Activated CD4-positive, CD25-positive, alpha-beta regulatory T cell treated with anti-CD3 and anti-CD28 coated beads, Interleukin-2, amount 50 U/mL, for 72 hours (primary cell): Measurements from ENCODE around the gene SPATA31E1.
"Not testable (repeated sequence)": the region's sequence is repeated elsewhere in the genome, so short reads cannot be mapped to it uniquely, and the experiment has no call there.

Experiments
- DNase-seq: peaks from one replicate; pipeline ENCODE4 v3.0.0; 2021

Gene SPATA31E1

DNA sequence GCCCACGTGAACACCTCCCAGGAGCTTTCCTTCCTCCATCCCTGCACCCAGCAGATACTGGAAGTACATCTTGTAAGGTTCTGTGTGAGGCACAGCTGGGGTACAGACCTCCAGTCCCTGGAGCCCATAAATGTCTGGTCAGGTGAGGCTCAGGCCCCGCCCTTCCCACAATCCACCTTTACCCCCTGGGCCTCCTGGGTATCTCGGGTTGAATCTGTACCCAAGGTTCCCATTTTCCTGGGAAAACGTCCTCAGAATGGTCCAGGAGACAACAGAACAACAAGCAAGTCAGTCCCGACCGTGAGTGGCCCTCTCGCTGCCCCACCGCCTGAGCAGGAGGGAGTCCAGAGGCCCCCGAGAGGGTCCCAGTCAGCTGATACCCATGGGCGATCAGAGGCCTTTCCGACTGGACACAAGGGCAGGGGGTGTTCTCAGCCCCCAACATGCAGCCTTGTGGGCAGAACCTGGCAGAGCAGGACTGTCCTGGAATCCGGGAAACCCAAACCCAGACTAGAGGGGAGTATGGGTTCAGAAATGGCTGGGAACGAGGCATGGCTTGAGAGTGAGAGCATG lies 4.3 kb downstream of the SPATA31E1 start:
- no peak for DNase-seq

DNA sequence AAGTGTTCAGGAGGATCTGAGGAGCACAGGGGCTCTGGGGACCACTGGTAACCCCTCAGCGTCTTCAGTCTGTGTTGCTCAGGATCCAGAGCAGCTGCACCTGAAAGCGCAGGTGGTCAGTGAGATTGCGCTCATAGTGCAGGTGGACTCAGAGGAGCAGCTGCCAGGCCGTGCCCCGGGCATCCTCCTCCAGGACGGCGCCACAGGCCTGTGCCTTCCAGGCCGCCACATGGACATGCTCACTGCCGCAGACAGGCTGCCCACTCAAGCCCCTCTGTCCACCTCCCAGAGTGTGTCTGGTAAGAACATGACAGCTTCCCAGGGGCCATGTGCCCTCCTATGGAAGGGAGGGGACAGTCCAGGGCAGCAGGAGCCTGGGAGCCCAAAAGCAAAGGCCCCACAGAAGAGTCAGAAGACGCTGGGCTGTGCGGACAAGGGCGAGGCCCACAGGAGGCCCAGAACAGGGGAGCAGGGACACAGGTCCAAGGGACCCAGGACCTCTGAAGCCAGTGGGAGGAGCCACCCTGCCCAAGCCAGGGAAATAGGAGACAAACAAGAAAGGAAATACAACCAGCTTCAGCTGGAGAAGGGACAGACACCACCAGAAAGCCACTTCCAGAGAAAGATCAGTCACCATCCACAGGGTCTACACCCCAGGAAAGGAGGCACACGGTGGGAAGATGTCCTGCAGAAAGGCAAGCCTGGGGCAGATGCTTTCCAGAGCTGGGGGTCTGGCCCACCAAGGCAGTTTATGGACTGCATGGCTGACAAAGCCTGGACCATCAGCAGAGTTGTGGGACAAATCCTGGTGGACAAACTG lies 5.2 kb downstream of the SPATA31E1 start:
- no peak for DNase-seq

DNA sequence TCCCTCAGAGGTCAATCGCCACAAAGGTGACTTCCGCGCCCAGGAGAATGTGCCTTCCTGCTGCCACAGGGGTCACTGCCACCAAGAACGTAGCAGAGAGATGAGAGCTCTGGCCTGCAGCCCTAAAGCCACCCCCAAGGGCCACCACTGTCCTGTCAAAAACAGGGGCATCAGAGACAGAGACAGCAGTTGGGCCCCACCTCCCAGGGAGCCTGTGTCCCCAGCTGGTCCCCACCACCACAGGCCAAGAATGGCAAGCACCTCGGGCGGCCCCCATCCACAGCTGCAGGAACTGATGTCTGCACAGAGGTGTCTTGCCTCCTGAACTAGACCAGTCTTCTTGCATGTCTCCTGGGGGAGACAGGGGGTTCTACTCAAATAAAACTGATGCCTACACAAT lies 5.8 kb downstream of the SPATA31E1 start:
- DNase-seq = no peak

DNA sequence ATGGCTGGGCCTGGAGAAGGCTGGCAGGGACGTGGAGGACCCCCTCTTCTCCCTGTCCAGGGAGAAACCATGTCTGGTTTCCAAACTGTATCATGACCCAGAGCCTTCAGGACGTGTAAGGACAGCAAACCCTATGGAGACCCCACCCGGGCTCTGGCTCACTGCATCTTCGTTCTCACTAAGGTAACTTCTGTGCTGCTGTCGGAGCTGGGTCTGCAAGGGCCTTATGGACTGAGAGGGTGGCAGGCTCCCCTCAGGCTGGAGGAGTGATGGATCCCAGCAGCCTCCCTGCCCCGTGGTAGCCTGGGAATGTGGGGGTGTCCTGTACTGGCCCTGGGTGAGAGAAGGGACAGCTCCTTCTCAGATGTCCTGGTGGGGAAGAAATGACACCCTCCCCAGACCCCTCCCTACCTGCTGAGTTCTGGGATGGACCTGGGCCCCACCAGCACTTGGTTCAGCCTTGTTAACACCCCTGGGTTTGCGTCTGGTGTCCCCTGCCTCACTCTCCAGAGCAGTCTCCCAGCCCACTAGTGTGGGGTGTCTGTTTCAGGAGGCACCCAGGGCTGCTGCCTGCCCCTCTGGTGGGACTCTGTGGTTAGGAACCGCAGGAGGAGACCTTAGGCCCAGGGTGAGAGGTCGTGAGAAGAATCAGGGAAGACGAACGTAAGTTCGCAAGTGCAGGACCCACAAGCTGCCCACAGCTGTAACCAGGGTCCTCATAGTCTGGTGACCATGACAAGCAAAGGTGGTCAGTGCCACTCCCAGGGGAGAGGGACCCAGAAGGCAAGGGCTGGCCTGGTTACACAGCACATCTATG lies 6.6 kb downstream of the SPATA31E1 start:
- DNase-seq = no peak

DNA sequence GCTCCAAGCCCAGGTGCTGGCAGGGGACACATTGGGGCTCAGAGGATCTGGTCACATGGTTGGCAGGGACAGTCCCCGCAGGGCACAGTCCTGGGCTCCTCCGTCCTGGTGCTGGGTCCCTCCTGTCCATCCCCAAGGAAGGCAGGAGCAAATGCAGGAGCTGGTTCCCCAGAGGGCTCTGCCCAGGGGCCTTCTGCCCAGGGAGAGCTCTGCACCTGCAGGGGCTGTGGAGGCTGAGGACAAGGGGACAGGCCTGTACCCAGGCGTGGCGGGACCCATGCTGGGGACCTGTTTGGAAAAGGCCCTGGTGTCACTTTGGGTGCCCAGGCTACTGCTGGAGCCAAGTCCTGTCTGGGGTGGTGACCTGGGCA lies 7.2 kb downstream of the SPATA31E1 start:
- no peak for DNase-seq

DNA sequence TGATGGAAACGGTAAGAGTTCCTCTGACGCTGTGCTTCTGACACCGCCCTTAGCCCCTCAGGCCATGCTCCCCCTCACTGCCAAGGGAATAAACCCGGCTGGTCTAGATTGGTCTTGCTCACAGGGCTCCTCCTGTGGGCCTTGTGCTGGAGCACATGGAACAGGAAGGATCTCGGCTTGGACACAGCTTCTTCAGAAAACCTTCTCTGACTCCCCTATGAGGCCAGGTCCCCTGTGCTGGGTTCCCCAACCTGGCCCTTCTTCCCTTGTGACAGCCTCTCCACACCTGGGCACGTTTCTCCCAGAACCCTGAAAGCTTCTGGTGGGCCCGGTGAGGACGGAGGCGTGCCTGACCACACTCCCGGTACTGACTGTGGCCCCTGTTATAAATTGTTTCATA lies 8.2 kb downstream of the SPATA31E1 start:
- no peak for DNase-seq

DNA sequence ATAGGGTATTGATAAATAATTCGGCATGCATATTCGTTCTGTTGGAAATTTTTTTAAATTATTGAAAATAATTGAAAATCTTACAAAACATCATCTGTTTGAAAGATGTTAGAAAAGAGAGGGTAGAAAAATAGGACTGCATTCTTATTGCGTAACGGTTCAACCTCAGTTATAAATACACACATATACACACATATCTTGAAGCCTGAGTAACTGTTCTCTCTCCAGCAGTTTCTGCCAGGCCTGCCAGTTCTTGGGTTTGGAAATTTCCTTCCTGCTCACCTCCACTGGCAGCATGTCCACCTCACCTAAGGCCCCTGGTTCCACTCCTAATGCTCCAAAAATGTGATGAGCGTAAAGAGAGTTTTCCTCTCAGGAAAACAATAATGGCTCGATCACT lies 9.1 kb downstream of the SPATA31E1 start:
- no peak for DNase-seq

DNA sequence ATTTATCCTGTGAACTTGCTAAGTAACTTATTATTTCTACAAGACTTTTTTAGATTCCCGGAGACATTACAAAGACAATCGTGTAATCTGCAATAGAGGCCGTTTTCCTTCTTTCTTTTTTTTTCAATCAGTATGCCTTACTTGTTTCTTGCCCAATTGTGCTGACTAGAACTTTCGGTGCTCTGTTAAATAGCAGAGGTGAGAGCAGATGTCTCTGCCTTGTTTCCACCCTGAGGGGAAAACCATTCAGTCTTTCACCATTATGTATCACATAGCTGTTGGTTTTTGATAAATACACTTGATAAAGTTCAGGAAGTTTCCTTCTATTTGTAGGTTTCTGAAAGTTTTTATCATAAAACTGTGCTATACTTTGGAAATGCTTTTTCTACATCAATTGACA lies 10.3 kb downstream of the SPATA31E1 start:
- DNase-seq = no peak

DNA sequence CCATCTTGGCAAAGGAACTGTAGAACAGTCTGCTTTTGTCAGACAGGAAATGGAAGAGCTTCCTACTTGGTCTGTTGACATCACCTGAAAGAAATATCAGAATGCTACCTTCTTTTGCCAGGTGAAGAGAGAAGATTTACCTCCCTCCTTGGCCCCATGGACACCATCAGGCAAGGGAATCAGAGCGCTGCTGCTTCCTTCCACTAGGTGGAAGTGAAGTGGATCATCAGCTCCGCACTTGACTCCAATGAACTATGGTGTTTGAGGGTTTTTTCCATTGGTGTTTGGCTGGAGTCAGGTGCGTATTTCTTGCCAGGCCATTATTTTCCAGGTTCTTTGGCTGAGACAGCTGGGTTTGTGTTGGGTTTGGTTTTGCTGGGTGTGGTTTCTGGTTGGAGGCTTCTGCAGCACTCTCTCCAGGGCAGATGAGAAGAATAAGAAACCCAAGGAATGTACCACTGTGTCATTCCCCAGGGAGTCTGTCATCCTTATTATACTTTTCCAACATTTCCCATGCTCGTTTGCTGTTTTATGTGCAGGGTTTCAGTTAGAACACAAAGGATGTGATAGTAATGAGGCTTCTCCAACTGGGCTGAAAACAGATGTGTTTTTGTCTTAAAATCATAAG lies 12.4 kb downstream of the SPATA31E1 start:
- DNase-seq = no peak

DNA sequence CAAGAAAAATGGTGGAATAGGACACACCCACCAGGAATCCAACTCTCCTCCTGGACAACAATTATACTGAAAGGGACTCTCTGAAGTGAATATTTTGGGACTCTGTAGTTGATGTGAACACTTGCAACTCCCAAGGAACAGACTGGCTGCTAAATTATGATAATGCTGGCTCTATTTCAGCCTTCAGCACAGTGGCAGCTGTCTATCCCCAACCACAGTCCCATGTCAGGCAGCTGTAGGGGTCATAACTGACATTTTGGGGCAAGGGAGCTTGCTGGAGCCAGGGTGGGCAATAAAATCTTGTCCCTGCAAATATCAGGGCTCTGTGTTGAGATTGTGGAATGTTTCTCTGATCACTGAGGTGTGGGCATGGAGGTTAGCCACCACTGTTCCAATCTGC lies 14.2 kb downstream of the SPATA31E1 start:
- no peak for DNase-seq

DNA sequence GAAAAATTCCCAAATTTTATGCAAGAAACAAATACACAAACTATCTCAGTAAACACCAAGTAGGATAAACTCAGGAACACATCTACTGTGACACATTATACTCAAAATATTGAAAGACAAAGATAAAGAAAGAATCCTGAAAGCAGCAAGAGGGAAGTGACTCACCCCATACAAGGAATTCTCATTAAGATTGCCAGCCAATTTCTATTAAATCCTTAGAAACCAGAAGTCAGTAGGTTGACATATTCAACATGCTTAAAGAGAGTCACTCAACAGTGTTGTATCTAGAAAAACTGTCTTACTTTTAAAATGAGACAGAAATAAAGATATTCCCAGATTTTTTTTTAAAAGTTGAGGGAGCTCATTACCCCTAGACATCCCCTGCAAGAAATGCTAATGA lies 15.5 kb downstream of the SPATA31E1 start:
- no peak for DNase-seq

DNA sequence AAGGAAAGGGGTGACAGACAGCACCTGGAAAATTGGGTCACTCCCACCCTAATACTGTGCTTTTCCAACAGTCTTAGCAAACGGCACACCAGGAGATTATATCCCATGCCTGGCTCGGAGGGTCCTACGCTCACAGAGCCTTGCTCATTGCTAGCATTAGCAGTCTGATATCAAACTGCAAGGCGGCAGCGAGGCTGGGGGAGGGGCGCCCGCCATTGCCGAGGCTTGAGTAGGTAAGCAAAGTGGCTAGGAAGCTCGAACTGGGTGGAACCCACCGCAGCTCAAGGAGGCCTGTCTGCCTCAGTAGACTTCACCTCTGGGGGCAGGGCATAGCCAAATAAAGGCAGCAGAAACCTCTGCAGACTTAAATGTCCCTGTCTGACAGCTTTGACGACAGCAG lies 19.7 kb downstream of the SPATA31E1 start:
- not testable (repeated sequence) for DNase-seq

DNA sequence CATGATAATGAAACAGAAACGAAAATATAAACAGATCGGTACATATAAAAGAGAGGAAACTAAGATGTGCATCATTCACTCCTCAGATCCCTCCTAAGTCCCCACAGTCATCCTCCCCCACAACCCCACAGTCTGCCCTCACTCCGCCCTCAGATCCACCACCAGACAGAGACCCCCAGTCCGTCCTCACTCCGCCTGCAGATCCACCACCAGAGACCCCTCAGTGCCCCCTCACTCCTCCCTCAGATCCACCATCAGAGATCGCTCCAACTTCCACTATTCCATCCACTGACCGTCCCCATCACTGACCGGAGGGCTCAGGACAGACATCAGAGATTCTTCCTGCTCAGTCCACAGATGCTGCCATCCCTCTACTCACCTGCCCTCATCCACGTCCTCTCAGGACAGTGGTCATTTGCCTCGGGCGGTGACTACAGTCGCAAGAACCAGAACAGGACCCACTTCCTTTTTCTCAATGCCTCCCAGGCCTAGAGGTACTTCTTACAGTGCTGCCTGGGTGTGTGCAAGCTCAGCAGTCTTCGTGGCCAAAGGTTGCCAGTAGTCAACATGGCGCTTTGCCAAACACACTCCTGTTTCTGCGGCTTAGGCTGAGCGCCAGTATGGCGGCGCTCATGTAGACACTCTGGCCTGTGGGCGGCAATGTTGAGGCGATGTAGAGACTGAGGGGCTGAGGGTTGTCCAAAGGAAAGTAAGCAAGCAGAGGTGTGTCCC lies 26.8 kb downstream of the SPATA31E1 start:
- DNase-seq = no peak

DNA sequence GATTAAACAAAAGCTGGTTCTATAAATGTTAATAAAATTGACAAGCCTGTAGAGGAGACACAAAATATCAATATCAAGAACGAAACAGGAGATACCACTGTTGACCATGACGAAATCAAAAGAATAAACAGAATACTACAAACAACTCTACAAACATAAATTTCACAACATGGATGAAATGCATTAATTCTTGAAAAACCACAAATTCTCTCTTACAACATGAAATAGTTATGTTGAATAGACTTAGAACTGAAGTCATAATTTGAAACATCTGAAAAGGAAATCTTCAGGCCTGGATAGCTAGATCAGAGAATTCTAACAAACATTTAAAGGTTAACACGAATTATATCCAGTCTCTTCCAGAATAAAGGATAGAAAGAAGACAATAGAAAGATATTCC lies 28.1 kb downstream of the SPATA31E1 start:
- DNase-seq = no peak

DNA sequence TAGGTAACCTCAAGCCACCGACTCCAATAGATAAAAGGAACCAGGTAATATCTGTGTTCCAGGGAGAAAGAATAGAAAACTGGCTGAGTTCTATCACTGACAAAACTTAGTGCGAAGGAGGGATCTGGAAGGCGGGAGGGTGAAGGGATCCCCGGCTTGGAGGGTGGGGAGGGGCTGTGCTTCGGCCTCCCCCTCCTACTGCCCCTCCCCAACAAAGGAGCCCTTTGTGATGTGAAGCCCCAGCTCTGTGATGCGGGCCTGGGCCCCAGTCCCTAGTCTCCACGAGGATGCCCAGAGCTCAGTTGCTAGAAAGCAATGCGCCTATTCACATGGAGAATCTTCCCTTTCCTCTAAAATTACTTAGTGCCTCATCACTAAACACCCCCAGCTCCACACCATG lies 35.0 kb downstream of the SPATA31E1 start, which contains the start of gene SPATA31C1:
Gene SPATA31C1, plus strand, starts transcription at position 301 of the 400 bp plus-strand sequence.
- DNase-seq = not testable (repeated sequence)

DNA sequence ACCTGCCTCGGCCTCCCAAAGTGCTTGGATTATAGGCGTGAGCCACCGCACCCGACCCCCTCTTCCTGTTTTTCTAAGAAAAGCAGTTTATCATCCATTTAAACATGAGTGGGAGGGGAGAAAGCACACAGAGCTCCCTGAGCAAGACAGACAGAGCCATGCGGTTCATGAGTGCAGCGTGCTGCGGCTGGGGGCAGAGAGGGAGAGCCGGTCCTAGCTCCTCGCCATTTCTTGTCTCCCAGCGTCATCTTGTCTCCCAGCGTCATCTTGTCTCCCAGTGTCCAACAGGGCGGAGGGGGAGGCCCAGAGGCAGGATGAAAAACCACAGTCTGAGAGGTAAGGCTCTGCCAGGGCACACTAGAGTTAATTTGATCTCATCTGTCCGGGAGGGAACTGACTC lies 36.3 kb downstream of the SPATA31E1 start:
- not testable (repeated sequence) for DNase-seq

DNA sequence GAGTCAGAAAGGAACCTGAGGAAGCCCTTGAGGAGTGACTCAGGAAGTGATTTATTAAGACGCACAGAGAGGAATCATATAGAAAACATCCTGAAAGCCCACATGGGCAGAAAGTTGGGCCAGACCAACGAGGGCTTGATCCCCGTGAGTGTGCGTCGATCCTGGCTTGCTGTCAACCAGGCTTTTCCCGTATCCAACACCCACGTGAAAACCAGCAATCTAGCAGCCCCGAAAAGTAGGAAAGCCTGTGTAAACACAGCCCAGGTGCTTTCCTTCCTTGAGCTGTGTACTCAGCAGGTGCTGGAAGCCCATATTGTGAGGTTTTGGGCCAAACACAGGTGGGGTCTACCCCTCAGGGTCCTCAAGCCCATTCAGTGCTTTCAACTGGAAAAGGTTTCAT lies 38.9 kb downstream of the SPATA31E1 start:
- DNase-seq = not testable (repeated sequence)

DNA sequence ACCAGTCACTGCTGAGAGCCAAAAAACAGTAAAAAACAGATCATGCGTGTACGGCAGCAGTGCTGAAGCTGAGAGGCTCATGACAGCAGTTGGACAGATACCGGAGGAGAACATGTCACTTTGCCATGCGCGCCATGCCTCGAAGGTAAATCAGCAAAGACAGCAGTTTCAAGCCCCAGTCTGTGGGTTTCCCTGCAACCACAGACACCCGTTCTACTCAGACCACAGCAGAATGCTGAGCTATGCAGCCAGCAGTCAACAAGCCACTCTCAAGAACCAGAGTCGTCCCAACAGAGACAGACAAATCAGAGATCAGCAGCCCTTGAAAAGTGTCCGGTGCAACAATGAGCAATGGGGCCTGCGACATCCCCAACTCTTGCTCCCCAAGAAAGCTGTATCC lies 40.3 kb downstream of the SPATA31E1 start:
- not testable (repeated sequence) for DNase-seq

DNA sequence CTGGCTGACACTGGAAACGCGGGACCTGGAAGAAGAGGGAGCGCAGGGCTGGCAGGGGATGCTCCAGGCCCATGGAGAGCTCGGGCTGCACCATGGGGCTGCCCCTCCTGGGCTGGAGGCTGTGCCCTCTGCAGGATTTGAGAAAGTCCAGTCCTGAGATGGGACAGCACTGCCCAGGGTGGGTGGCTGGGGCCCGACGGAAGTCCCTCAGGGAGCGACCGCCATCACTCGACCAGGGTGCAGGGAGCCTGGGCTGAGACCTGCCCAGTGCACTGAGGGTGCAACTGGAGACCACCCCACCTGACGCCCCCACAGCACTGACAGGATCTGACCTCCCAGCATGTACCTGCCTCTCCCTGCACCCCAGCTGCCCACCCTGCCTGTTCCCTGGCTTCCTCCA lies 42.2 kb downstream of the SPATA31E1 start:
- not testable (repeated sequence) for DNase-seq

DNA sequence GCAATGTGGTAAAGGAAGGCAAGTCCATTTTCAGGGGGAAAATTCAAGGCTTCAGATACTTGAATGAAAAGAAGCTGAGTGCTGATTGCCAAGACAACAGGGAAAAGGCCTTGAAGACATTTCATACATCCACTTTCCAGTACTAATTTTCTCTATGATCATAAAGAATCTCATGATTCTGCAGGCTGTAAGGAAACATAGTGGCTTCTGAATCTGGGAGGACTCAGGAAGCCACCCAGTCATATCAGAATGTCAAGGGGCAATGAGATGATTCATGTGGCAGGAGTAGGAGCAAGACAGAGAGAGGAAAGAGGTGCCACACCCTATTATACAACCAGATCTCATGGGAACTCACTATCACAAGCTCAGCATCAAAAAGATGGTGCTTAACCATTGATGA lies 46.5 kb downstream of the SPATA31E1 start:
- not testable (repeated sequence) for DNase-seq

DNA sequence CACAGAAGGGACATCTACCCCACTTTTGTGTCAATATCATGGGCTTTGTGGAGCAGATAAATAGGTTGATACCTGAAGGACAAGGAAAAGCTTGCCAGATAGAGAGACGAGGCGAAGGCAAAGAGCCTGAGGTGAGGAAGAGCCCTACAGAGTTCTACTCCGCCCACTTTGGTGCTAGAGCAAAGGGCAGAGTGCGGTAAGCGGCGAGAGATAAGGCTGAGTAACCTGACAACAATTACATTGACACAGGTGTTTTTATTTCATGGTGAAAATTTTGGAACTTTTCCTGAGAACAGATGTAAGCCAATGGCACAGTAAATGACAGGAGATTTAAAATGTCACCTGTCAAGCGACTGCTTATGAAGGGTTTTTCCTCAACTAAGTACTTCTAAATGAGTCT lies 51.8 kb downstream of the SPATA31E1 start:
- not testable (repeated sequence) for DNase-seq

DNA sequence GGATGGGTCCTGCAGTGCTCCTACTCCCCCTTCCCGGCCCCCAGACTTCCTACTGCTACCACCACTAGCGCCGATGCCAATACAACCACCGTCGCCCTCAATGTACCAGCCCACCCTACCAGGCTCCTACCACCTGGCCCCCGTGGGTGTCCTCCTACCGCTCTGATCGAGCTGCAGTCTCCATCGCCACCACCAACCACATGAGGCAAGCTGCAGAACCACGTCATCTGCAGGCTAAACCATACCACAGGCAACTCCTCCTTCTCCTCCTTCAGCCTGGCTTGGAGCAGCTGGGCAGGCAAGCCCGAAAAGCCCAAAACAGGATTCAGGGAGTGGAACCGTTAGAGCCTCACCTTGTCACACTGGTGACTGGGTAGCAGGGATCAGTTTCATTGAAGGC lies 54.7 kb downstream of the SPATA31E1 start:
- not testable (repeated sequence) for DNase-seq

DNA sequence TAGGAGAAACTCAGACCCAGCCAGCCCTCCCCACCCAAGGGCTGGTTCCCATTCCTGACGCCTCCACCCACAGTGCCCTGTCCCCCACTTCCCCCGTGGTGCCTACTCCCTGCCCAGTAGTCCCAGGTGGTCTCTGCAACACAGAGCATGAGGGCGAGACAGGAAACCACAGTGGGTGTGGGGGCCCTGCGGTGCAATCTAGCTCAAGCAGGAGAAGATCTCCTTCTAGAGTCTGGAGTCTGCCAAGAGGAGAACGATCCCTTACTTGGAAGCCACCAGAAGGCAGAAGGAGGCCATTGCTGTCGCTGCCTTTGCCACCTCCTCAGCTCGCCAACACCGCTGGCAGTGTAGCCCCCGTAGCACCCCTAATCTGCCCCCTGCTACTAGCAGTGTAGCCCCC lies 55.2 kb downstream of the SPATA31E1 start:
- DNase-seq = not testable (repeated sequence)
